ENCODE measurements around the gene PTOV1.

Gene PTOV1

DNA sequence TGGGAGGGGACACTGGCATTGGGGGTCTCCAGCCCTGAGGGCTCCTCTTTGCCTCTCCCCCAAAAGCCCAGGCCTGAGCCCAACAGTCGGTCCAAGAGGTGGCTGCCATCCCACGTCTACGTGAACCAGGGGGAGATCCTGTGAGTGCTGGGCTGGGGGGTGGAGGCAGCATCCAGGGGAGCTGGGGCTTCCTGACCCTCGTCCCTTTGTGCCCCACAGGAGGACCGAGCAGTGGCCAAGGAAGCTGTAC lies 6.8 kb downstream of the PTOV1 start:
- no peaks in the 10 kb centered on the region for H3K9me3 Mint-ChIP-seq (ENCODE audit: low read depth)
- H3K4me1 Mint-ChIP-seq (ENCODE audit: low read depth): peaks cover 7% of the 10 kb centered on the region
- no peak overlapping the region for H3K27ac Mint-ChIP-seq
- H3K36me3 Mint-ChIP-seq: no peaks in the 10 kb centered on the region
- no peaks in the 10 kb centered on the region for H3K27me3 Mint-ChIP-seq
- H3K4me3 Mint-ChIP-seq: no peak overlapping the region

DNA sequence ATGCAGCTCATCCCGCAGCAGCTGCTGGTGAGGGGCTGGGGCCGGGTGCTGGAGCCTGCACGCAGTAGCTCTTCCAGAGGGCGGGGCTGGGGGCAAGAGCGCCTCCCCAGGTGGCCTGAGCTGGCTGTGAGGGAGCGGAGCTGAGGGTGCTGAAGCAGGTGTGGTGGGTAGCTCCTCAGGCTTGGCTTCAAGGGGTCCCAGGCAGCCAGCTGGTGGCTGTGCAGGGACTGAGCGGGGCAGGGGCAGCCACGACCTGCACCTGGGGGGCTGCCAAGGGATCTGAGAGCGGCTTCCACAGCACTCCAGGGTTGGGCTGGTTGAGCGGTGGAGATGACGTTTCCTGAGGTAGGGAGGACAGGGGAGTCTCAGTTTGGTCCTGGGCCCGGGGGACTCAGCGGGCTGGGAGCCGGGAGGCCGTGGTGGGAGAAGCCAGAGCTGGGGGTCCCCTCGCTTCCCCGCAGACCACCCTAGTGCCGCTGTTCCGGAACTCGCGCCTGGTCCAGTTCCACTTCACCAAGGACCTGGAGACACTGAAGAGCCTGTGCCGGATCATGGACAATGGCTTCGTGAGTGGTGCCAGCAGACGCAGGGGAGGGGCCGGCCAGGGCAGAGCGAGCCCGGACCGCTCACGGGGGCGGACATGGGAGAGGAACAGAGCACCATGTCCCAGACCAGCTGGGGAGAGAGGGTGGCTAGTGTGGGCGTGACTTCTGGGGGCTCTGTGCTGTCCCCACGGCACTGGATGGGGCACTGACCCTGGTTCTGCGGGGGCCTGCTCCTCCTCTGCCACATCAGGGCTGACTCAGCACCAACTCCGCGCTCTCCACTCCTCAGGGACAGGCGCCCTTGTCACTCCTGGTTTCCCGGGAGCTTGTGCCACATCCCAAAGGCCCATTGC lies 7.4 kb downstream of the PTOV1 start:
- Mint-ChIP-seq H3K4me3 (no peak overlapping the region), H3K4me1 (ENCODE audit: low read depth) (peaks cover 4% of the 10 kb centered on the region), H3K27me3 (no peaks in the 10 kb centered on the region), H3K36me3 (peaks cover 2% of the 10 kb centered on the region), H3K9me3 (ENCODE audit: low read depth) (no peaks in the 10 kb centered on the region), H3K27ac (no peak overlapping the region)

DNA sequence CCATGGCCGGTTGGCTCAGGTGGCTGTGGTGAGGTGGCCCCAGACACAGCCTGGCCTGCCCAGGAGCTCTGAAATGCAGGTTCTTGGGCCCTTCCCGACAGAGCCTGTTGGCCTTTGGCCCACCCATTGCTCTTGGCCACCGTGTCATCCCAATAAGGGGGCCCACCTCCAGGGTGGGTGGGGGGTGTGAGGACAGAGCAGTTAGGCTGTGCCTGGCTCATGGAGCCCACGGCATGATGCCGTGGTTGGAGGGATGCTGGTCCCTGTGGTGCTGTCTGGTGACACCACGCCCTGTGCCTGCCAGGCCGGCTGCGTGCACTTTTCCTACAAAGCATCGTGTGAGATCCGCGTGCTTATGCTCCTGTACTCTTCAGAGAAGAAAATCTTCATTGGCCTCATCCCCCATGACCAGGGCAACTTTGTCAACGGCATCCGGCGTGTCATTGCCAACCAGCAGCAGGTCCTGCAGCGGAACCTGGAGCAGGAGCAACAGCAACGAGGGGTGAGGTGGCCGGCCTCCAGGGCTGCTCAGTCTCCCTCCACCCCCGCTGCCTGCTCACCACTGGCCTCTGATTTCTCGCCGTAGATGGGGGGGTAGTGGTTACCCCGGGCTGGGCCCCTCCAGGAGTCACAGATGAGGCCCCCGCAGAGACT lies 8.8 kb downstream of the PTOV1 start:
- Mint-ChIP-seq H3K9me3 (ENCODE audit: low read depth) (no peaks in the 10 kb centered on the region), H3K4me1 (ENCODE audit: low read depth) (peaks cover 5% of the 10 kb centered on the region), H3K27me3 (no peaks in the 10 kb centered on the region), H3K36me3 (peaks cover 3% of the 10 kb centered on the region), H3K4me3 (no peak overlapping the region), H3K27ac (no peak overlapping the region)

DNA sequence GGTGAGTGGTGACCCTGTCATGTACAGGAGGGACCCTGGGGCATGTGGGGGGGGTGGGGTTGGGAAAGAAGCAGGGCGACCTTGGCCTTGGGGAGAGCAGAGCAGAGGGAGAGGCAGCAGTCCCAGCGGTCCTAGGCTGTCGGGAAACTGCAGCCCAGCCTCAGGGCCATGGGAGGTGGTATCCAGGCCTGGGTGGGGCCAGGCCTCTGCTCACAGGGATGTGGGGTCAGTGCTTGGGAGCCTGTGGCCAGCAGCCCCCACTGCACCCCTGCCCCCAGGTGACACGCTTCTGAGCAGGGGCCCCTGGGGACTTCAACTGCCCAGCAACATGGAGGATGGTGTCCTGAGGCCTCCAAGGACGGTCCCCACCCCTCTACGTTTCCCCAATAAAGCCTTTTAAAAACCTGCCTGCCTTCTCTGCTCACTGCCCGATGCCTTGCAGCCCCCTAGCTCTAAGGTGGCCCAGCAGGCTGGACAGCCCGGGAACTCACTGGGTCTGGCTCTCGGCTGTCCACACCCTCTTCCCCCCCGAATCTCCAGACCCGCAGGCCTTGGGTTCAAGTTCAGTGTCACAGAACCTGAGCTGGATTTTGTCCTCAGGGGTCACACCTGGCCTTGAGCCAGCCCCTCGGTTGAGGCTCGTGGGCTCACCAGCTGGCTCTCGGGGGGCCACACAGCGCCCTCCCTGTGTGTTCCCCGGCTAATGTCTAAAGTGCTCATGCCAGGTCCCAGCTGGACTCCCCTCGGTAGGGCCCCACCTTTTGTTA lies 9.6 kb downstream of the PTOV1 start:
- peaks cover 3% of the 10 kb centered on the region for H3K36me3 Mint-ChIP-seq
- H3K4me3 Mint-ChIP-seq: no peak overlapping the region
- H3K27ac Mint-ChIP-seq: no peak overlapping the region
- no peaks in the 10 kb centered on the region for H3K9me3 Mint-ChIP-seq (ENCODE audit: low read depth)
- no peaks in the 10 kb centered on the region for H3K27me3 Mint-ChIP-seq
- H3K4me1 Mint-ChIP-seq (ENCODE audit: low read depth): peaks cover 10% of the 10 kb centered on the region

DNA sequence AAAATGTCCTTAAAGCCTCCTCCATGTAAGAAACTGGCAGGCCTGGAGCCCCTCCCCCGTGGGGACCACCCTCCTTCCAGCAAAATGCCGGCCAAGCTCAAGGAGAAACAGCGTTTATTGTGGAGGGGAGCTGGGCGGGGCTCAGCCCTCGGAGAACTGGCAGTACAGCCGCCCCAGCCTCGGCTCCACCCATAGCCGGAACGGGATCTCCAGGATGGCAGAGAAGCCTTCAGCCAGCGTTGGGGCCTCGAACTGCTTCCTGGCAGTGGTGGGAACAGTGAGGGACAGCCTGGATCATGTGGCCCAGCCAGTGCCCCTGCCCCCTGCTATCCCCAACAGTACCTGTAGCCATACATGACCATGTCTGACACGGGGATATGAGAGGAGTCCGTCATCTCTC lies 10.1 kb downstream of the PTOV1 start:
- Mint-ChIP-seq H3K27ac (no peak overlapping the region), H3K36me3 (peaks cover 3% of the 10 kb centered on the region), H3K4me3 (no peak overlapping the region), H3K27me3 (no peaks in the 10 kb centered on the region), H3K9me3 (ENCODE audit: low read depth) (no peaks in the 10 kb centered on the region), H3K4me1 (ENCODE audit: low read depth) (peaks cover 16% of the 10 kb centered on the region)

DNA sequence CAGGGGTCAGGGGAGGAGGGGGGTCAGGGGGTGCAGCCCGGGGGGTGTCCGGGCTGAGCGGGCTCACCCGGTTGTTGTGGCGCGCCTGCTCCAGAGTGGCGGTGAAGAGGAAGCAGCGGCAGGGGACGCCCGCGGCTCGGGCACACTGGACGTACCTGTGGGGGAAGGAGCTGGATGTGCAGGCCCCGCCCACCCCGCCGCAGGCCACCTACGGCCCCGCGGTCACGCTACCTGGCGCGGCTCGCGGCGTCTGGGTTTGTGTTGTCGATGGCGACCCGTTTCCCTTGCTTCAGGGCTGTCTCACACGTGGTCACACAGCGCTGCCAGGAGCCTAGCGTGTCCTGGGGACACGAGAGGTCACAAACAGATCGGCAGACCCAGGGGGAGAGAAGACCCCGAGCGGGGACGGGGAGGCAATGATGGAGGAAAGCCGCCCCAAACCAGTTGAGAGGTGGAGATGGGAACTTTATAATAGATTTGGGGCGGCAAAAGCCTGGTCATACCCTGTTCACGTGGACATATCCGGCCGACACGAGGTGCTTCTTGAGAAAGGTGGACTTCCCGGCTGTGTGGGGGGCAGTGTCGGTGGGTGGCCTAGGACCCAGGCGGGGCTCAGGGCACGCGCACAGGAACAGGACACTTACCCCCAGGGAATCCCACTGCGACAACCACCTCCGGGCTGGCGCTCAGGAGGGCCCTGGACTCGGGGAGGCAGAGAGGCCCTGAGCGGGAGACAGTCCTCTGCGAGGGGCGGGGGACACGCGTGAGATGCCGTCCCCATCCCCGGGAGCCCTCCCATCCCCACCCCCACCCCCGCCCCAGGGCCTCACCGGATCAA lies 10.8 kb downstream of the PTOV1 start:
- Mint-ChIP-seq H3K27ac (no peak overlapping the region), H3K4me1 (ENCODE audit: low read depth) (peaks cover 22% of the 10 kb centered on the region), H3K36me3 (peaks cover 3% of the 10 kb centered on the region), H3K4me3 (no peak overlapping the region), H3K27me3 (no peaks in the 10 kb centered on the region), H3K9me3 (ENCODE audit: low read depth) (no peaks in the 10 kb centered on the region)

DNA sequence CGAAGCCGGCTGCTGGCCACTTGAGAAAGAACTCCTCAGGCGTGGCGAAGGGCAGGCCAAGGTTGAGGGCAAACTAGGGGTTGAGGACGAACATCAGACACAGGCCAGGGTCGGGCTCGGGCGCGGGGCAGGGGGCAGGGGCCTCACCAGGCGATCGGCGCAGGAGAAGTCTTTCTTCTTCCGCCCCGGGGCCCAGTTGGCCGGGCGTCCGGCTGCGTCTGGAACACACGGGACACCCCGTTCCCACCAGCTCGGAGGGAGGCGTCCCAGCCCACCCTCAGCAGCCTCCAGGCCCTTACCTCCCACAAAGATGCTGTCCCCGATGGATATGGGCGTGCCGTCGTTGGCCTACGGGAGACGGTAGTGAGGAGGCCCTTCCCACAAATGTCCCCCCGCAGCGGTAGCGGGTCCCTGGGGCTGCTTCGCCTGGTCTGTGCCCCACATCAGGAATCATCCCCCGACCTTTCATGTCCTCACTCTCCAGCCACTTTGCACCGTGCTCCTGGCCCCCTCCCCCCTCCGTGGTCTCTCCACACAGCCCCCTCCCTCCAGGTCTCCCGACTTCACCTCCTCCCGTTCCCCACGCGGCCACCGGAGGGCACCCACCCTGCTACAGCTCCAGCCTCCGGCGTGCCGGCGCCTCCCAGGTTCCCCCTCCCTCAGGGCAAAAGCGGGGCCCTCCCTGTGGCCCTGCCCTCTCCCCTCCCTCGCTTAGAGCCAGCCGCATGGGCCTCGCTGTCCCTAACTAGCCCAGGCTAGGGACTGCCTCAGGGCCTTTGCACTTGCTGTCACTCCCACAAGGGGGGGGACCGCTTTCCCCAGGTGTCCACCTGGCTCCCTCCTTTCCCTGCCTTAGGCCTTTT lies 11.7 kb downstream of the PTOV1 start:
- no peak overlapping the region for H3K27ac Mint-ChIP-seq
- H3K27me3 Mint-ChIP-seq: no peaks in the 10 kb centered on the region
- H3K9me3 Mint-ChIP-seq (ENCODE audit: low read depth): no peaks in the 10 kb centered on the region
- peaks cover 25% of the 10 kb centered on the region for H3K4me1 Mint-ChIP-seq (ENCODE audit: low read depth)
- H3K4me3 Mint-ChIP-seq: no peak overlapping the region
- H3K36me3 Mint-ChIP-seq: peaks cover 3% of the 10 kb centered on the region

DNA sequence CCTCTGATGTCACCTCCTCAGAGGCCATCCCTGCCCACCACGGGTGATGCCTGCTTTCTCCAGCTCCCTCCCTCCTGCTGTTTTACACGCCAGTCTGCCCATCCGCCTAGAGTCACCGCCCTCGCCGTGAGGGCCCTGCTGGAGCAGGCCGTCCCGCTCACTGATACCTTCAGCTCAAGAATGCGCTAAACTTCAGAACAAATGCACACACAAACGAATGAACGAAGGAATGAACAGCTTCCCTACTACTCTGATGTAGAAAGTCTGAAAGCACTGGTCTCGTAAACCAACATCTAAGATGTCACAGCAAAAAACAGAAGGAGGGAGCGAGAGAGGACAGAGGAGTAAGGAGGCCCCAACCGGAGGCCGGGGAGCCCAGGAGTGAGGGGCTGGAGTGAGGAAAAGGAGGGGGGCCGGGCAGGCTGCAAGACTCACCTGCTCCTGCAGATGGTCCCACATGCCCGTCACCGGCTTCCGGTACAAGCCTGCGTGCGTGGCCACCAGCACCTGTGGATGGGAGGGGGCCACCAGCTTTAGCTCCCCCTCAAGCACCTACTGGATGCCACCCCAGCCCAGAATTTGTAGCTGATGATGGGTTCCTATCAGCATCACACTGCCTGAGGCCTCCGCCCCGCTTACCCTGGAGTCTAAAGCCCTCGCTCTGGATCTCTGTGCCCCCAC lies 12.4 kb downstream of the PTOV1 start:
- H3K36me3 Mint-ChIP-seq: peaks cover 3% of the 10 kb centered on the region
- no peaks in the 10 kb centered on the region for H3K27me3 Mint-ChIP-seq
- H3K4me3 Mint-ChIP-seq: no peak overlapping the region
- H3K9me3 Mint-ChIP-seq (ENCODE audit: low read depth): no peaks in the 10 kb centered on the region
- H3K4me1 Mint-ChIP-seq (ENCODE audit: low read depth): peaks cover 29% of the 10 kb centered on the region
- H3K27ac Mint-ChIP-seq: no peak overlapping the region

DNA sequence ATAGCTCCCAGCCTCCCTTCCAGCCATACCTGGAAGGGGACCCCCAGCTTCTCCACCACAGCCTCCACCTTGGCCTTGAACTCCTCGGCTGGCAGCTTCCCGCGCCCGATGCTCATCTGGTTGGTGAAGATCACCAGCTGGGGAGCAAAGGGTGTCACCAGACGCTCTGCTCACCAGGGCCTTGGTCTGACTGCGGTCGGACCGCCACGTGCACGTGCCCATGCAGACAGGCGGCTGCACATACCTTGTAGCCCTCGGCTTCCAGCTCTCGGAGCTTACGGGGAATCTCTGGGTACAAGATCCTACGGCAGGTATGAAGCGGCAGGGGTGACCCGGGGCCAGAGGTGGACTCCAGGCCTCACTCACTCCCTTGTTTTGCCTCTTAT lies 13.0 kb downstream of the PTOV1 start:
- no peaks in the 10 kb centered on the region for H3K27me3 Mint-ChIP-seq
- no peak overlapping the region for H3K4me3 Mint-ChIP-seq
- H3K27ac Mint-ChIP-seq: no peak overlapping the region
- H3K4me1 Mint-ChIP-seq (ENCODE audit: low read depth): peaks cover 33% of the 10 kb centered on the region
- no peaks in the 10 kb centered on the region for H3K9me3 Mint-ChIP-seq (ENCODE audit: low read depth)
- peaks cover 3% of the 10 kb centered on the region for H3K36me3 Mint-ChIP-seq

DNA sequence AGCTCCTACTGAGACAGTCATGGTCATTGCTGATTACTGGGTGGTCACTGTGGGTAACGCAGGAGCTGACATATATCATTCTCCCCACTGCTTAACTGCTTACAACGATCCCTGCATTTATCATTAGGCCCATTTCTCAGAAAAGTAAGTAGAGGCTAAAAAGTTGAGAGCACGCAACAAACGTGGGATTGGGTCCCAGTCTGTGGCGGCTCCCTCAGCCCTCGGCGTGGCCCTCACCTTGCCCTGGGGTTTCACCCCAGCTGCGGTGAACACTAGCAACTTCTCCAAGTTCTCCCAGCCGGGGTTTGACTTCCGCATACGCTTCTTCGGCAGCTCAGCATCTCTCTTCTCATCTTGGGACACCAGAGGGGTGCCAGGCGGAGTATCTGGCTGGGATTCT lies 13.9 kb downstream of the PTOV1 start:
- H3K36me3 Mint-ChIP-seq: peaks cover 3% of the 10 kb centered on the region
- H3K4me3 Mint-ChIP-seq: peak overlapping the region; percentile 70
- H3K27ac Mint-ChIP-seq: no peak overlapping the region
- no peaks in the 10 kb centered on the region for H3K27me3 Mint-ChIP-seq
- peaks cover 33% of the 10 kb centered on the region for H3K4me1 Mint-ChIP-seq (ENCODE audit: low read depth)
- H3K9me3 Mint-ChIP-seq (ENCODE audit: low read depth): no peaks in the 10 kb centered on the region

DNA sequence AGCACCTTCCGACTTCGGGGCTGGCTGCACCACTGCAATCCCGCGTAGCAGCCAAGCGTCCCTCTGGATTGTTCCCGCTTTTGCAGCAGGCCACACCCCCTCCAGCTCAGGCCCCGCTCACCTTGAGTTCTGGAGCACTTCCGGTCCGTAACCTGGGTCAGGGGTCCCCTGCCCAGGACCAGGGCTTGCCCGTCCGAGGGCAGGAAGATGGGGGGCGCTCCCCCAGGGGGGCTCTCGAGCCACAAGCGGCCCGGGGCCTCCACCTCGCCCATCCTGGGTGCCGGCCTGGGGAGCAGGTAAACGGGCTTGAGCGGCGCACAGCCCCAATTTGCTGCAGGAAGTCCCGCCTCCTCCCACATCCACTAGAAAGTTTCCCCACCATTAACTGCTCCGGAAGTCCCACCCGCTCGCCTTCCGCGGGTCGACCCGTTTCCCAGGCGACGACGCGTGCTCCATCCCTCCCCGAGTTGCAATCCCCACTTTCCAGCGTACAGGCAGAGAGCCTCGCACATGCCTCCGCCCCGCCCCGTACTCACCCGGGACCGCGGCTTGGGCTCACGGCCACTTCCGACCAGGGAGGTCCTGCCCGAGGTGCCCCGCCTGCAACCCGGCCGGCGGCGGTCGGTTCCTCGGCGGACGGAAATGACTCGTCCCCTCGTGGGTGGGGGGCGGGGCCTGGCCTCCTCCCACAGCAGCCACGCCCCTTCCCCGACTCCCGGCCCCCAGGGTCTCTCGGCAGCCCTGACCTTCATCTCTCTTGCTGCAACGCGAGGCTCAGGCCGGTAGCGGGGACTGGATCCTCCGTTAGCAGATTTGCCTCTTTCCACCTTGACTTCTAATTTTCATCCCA lies 16.2 kb downstream of the PTOV1 start, which contains the start of gene PNKP:
Gene PNKP, minus strand, starts transcription at position 644 of the 850 bp plus-strand sequence. Its CDS starts 372 bp downstream, at position 272.
- Mint-ChIP-seq H3K4me3 (no peak within 1 kb of the TSS), H3K36me3 (peaks cover 3% of the 10 kb centered on the region)

DNA sequence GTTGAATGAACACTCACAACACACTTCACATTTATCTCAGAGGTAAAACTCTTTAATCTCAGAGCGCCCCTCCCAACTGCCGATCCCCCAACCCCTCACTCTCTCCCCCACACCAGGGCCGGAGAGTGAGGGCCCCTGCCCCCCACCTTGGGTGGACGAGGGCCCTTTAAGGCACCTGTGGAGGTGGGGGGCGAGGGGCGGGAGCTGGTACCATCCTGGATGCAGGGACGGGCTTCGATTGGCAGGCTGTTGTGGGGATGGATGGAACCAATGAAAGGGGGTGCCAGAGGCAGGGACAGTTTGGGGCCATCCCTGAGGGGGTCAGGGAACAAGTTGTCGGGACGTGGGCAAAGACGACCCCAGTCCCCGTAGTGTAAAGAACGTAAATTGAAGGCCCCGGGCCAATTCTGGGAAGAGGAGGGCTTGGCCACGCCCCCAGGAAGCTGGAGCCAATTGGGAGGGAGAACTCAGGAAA lies 18.1 kb downstream of the PTOV1 start:
- H3K36me3 Mint-ChIP-seq: no peaks in the 10 kb centered on the region
- H3K9me3 Mint-ChIP-seq (ENCODE audit: low read depth): no peaks in the 10 kb centered on the region
- H3K27me3 Mint-ChIP-seq: no peaks in the 10 kb centered on the region
- H3K27ac Mint-ChIP-seq: peak overlapping the region; percentile 50
- no peak overlapping the region for H3K4me3 Mint-ChIP-seq
- H3K4me1 Mint-ChIP-seq (ENCODE audit: low read depth): peaks cover 36% of the 10 kb centered on the region

More for the DNA sequence above, 16.2 kb downstream of the PTOV1 start, which contains the start of gene PNKP:
- H3K4me1 Mint-ChIP-seq (ENCODE audit: low read depth): peaks cover 41% of the 10 kb centered on the region
- peak within 1 kb of the TSS; percentile 97 for H3K27ac Mint-ChIP-seq
- H3K27me3 Mint-ChIP-seq: no peaks in the 10 kb centered on the region
- H3K9me3 Mint-ChIP-seq (ENCODE audit: low read depth): no peaks in the 10 kb centered on the region

Measured in activated naive CD8-positive, alpha-beta T cell (primary cell).